Measurements from ENCODE around the gene SOX13.

SOX13 gene

DNA sequence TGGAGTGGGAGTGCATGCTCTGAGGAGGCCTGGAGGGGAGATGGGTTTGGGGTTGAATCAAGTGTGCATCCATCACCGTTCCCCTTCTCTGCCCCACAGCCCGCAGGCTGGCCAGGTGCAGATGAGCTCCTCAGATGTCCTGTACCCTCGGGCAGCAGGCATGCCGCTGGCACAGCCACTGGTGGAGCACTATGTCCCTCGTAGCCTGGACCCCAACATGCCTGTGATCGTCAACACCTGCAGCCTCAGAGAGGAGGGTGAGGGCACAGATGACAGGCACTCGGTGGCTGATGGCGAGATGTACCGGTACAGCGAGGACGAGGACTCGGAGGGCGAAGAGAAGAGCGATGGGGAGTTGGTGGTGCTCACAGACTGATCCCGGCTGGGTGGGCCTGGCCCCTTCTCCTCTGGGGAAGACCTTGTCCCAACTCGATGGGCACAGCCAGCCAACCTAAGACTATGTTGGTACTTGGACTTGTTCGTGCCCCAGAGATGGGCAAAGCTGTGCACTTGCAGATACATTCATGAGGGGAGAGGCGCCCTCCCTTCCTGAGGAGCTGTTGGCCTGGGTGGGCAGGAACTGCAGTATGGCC, 52.9 kb downstream of the SOX13 start:
- Mint-ChIP-seq H3K27me3 (no peaks in the 10 kb centered on the region), H3K36me3 (no peaks in the 10 kb centered on the region), H3K4me3 (no peak overlapping the region), H3K27ac (no peak overlapping the region), H3K9me3 (no peaks in the 10 kb centered on the region), H3K4me1 (peaks cover 12% of the 10 kb centered on the region)

- Mint-ChIP-seq H3K27ac (no peak overlapping the region), H3K27me3 (no peaks in the 10 kb centered on the region), H3K36me3 (no peaks in the 10 kb centered on the region), H3K4me1 (peaks cover 12% of the 10 kb centered on the region), H3K9me3 (no peaks in the 10 kb centered on the region), H3K4me3 (no peak overlapping the region)
Measured at GRCh38 chr1:204126386-204126785, 53.5 kb downstream of the SOX13 start.

DNA sequence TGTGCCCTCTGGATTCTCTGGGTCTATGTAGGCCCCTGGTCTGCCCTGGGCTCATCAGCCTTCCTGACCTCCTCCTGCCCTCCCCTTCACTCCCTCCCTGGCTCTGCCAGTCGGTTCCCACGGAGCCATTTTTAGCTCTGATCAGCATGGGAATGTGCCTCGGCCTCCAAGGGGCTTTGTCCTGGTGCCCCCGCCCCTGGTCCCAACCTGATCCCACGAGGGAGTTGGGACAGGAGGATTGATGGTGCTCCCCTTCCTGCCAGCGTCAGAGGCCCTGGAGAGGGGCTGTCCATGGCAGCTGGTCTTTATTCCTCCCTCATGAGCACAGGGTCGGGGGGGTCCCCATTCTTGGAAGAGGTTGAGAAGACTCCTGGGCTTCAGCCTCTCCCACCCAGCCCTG, 54.0 kb downstream of the SOX13 start:
- no peak overlapping the region for H3K4me3 Mint-ChIP-seq

GRCh38 chr1:204127597-204128242, 54.8 kb downstream of the SOX13 start:
- Mint-ChIP-seq H3K27ac (no peak overlapping the region), H3K36me3 (no peaks in the 10 kb centered on the region), H3K4me1 (peaks cover 12% of the 10 kb centered on the region), H3K27me3 (no peaks in the 10 kb centered on the region), H3K9me3 (no peaks in the 10 kb centered on the region), H3K4me3 (no peak overlapping the region)

More for the DNA sequence above, 54.0 kb downstream of the SOX13 start:
- H3K36me3 Mint-ChIP-seq: no peaks in the 10 kb centered on the region
- H3K9me3 Mint-ChIP-seq: no peaks in the 10 kb centered on the region
- peaks cover 12% of the 10 kb centered on the region for H3K4me1 Mint-ChIP-seq
- H3K27ac Mint-ChIP-seq: no peak overlapping the region
- no peaks in the 10 kb centered on the region for H3K27me3 Mint-ChIP-seq

- Mint-ChIP-seq H3K4me1 (peaks cover 12% of the 10 kb centered on the region), H3K36me3 (no peaks in the 10 kb centered on the region), H3K4me3 (no peak overlapping the region), H3K9me3 (no peaks in the 10 kb centered on the region), H3K27ac (no peak overlapping the region), H3K27me3 (no peaks in the 10 kb centered on the region)
Measured at GRCh38 chr1:204128464-204128963, 55.6 kb downstream of the SOX13 start.

DNA sequence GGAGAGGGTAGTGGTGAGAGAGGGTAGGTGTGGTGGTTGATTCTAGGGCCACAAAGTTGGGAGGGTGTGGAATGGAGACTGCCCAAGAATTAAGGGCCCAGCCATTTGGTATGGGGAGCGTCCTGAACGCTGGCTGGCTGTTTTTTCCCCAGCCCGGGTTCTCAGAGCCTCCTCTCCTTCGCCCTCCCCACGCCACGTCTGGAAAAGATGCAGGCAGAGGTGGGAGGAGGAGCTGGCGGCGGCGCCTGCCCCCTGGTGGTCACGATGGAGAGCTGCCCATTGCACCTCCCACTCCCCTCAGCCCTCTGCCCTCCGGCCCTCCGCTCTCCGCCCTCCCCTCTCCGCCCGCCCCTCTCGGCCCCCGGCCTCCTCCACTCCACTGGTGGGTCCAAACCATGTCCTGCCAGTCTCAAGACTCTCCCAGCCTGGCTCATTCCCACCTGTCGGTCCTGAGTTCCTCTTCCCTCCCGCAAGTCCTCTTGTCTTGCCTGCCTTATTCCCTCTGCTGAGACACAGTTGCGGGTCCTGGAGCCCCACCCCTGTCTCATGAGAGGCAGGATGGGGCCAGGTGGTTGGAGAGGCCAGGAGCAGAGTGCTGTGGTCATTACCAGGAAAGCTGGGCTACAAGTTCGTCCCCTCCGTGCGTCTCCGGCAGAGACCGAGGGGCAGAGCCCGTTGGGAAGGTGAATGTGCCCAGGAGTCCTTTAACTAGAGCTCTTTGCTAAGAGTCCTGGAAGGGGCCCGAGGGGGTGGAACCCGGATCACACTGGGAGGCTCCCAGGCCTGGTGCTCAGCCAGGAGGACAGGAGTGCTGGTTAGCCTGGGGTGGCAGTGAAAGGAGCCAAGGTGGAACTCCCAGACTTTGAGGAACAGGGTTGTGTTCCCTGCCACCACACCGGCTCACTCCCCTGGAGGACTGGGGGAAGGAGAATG, 56.3 kb downstream of the SOX13 start:
- Mint-ChIP-seq H3K9me3 (no peaks in the 10 kb centered on the region), H3K27ac (no peak overlapping the region), H3K36me3 (no peaks in the 10 kb centered on the region), H3K4me3 (no peak overlapping the region), H3K27me3 (no peaks in the 10 kb centered on the region), H3K4me1 (peaks cover 12% of the 10 kb centered on the region)

- Mint-ChIP-seq H3K9me3 (no peaks in the 10 kb centered on the region), H3K4me1 (peaks cover 12% of the 10 kb centered on the region), H3K27me3 (no peaks in the 10 kb centered on the region), H3K36me3 (no peaks in the 10 kb centered on the region), H3K4me3 (no peak overlapping the region), H3K27ac (no peak overlapping the region)
Measured at GRCh38 chr1:204130178-204130577, 57.3 kb downstream of the SOX13 start.

DNA sequence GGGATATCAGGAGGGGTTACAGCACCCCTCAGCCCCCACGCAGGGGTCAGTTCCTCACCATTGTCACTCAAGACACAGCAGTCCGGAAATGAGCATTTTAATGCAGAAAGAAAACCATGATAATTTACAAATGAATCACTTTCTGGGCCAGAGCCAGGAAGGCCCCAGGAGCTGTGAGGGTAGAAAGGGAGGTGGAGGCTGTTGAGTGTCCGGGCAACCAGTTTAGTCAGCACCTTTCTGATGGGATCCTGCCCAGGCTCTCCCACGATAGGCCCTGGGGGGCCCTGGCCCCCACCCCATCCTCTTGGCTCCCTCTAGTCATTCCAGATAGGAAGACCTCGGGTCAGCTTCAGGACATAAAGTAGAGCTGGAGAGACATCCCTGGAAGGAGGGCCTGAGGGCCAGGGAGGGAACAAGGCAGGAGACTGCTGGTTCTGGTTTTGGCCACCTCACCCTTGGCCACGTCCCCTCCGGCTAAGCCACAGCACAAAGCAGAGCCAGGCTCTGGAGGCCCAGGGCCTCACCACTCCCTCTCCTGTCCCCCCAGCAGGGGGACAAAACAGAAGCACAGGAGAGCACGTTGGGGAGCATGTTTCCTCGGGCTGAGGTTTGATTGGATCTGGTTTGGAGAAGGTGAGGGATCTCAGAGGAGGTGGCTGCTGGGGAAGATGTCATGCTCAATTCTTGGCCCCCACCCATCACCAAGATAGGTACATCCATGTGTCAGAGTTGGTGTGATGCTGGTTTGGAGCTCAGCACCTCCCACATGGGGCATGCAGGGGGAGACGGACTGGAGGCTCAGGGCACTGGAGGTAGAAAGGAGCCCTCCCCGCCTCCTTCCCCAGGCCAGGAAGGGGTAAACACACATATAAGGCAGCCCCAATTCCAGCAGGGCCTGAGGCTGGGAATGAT, 58.3 kb downstream of the SOX13 start:
- Mint-ChIP-seq H3K27me3 (no peaks in the 10 kb centered on the region), H3K27ac (no peak overlapping the region), H3K4me3 (no peak overlapping the region), H3K36me3 (no peaks in the 10 kb centered on the region), H3K9me3 (no peaks in the 10 kb centered on the region), H3K4me1 (peaks cover 12% of the 10 kb centered on the region)

DNA sequence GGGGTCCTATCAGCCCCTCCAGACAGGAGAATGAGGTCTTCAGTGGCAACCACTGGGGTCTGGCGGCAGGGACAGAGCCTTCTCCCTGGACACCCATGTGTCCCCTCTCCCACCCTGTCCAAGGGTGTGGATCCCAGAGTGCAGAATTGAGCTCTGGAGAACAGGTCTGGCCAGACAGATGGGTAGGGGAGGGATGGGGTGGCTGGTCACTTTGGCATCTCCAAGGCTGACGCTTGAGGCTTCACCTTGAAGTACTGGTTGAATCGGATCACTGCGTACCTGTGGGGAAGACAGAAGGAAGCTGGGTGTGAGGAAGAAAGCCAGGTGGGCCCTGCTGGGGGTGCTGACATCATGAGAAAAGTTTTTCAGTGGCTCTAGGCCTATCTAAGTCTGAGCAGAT, 59.1 kb downstream of the SOX13 start:
- H3K4me3 Mint-ChIP-seq: no peak overlapping the region
- H3K9me3 Mint-ChIP-seq: no peaks in the 10 kb centered on the region
- H3K36me3 Mint-ChIP-seq: no peaks in the 10 kb centered on the region
- peaks cover 12% of the 10 kb centered on the region for H3K4me1 Mint-ChIP-seq
- no peak overlapping the region for H3K27ac Mint-ChIP-seq
- H3K27me3 Mint-ChIP-seq: no peaks in the 10 kb centered on the region

DNA sequence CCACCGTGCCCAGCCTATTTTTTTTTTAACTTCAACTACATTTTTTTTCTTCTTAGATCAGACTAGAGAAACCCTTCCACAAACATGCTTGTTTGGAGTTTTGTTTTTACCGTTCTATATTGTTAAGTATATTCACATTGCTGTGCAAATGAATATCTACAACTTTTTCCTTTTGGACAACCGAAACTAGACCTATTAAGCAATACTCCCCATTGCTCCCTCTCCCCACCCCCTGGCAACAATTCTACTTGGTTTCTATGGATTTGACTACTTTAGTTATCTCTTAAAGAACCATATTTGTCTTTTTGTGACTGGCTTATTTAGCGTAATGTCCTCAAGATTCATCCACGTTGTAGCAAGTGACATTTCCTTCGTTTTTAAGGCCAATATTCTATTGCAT, 59.8 kb downstream of the SOX13 start:
- no peak overlapping the region for H3K27ac Mint-ChIP-seq
- no peaks in the 10 kb centered on the region for H3K36me3 Mint-ChIP-seq
- H3K9me3 Mint-ChIP-seq: no peaks in the 10 kb centered on the region
- H3K4me1 Mint-ChIP-seq: peaks cover 12% of the 10 kb centered on the region
- no peaks in the 10 kb centered on the region for H3K27me3 Mint-ChIP-seq
- H3K4me3 Mint-ChIP-seq: no peak overlapping the region

GRCh38 chr1:204134103-204134502, 61.2 kb downstream of the SOX13 start:
- Mint-ChIP-seq H3K27ac (no peak overlapping the region), H3K27me3 (no peaks in the 10 kb centered on the region), H3K4me1 (peaks cover 4% of the 10 kb centered on the region), H3K36me3 (peaks cover 2% of the 10 kb centered on the region), H3K4me3 (no peak overlapping the region), H3K9me3 (no peaks in the 10 kb centered on the region)

DNA sequence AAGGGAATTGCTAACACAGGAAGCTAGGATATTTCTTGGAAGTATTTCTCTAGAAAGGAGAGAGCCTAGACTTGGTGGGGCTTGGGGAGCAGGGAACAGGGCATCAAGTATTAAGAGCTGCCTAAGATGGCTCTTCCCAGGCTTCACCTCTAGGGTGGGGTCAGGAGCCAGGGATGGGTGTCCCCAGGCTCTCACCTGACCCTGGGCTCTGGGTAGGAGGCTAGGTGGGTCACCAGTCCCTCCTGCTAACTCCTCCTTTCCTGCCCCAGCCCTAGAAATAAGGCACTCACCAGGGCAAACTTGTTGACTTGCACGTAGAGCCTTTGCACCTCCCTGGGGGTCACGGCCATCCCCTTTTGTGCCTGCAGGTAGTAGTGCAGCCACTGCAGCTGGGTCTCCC, 63.9 kb downstream of the SOX13 start:
- H3K27ac Mint-ChIP-seq: no peak overlapping the region
- peaks cover 4% of the 10 kb centered on the region for H3K36me3 Mint-ChIP-seq
- H3K4me3 Mint-ChIP-seq: no peak overlapping the region
- H3K9me3 Mint-ChIP-seq: no peaks in the 10 kb centered on the region
- H3K4me1 Mint-ChIP-seq: no peaks in the 10 kb centered on the region
- H3K27me3 Mint-ChIP-seq: no peaks in the 10 kb centered on the region

DNA sequence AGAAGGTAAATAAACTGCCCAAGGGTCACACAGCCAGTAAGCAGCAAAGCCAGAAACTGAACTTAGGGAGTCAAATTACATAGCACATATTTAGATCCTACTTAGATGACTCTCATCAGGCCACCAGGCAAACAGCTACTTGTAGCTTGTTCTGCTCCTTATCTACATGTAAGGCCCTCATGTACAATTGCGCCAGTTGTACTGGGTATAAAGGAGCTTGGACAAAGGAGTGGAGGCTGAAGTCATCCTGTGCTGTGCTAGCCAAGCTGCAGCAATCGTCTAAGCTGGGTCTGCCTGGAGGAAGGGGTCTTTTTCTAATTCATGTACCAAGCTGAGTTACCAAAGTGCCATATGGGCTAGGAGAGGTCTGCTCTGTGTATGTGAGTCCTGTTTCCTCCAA, 66.2 kb downstream of the SOX13 start:
- H3K9me3 Mint-ChIP-seq: no peaks in the 10 kb centered on the region
- no peak overlapping the region for H3K27ac Mint-ChIP-seq
- no peak overlapping the region for H3K4me3 Mint-ChIP-seq
- H3K4me1 Mint-ChIP-seq: no peaks in the 10 kb centered on the region
- H3K27me3 Mint-ChIP-seq: no peaks in the 10 kb centered on the region
- H3K36me3 Mint-ChIP-seq: peaks cover 4% of the 10 kb centered on the region

GRCh38 chr1:204139952-204140351, 67.0 kb downstream of the SOX13 start:
- Mint-ChIP-seq H3K27me3 (no peaks in the 10 kb centered on the region), H3K4me1 (no peaks in the 10 kb centered on the region), H3K36me3 (peaks cover 4% of the 10 kb centered on the region), H3K27ac (no peak overlapping the region), H3K4me3 (no peak overlapping the region), H3K9me3 (no peaks in the 10 kb centered on the region)

GRCh38 chr1:204141131-204141530, 68.2 kb downstream of the SOX13 start:
- Mint-ChIP-seq H3K27me3 (no peaks in the 10 kb centered on the region), H3K4me1 (no peaks in the 10 kb centered on the region), H3K27ac (no peak overlapping the region), H3K4me3 (no peak overlapping the region), H3K9me3 (no peaks in the 10 kb centered on the region), H3K36me3 (peaks cover 4% of the 10 kb centered on the region)

Measured in activated naive CD4-positive, alpha-beta T cell treated with anti-CD3 and anti-CD28 coated beads, Interleukin-2, amount 50 U/mL, for 24 hours (primary cell).